D721Med (cell line): Measurements from ENCODE around the gene ABI3BP.

ENCODE experiments used
- DNase-seq: peaks from one replicate; pipeline ENCODE4 v3.0.0; 2011; ENCODE audit warnings: low spot score; ENCODE audit not compliant: insufficient read length
- FAIRE-seq: peaks from 2 replicates; lab custom pipeline; 2011; peaks lifted over from hg19 to GRCh38; lab: Jason Lieb, UNC
- TF ChIP-seq, protein P1 (sequence below): IDR thresholded peaks from 2 replicates; pipeline ENCODE4 v1.5.1; 2012; ENCODE audit warnings: mild to moderate bottlenecking, control low read depth; ENCODE audit not compliant: insufficient read depth; ENCODE audit errors: missing control alignments

ABI3BP gene

DNA sequence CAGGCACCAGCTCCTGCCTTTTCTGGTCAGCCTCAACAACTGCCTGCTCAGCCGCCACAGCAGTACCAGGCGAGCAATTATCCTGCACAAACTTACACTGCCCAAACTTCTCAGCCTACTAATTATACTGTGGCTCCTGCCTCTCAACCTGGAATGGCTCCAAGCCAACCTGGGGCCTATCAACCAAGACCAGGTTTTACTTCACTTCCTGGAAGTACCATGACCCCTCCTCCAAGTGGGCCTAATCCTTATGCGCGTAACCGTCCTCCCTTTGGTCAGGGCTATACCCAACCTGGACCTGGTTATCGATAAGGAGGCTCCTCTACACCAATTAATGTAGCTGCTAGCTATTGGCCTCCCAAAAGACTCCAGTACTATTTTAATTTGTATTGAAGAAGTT lies 245.0 kb downstream of the ABI3BP start:
- no peak for DNase-seq
- TF ChIP-seq, protein P1, sequence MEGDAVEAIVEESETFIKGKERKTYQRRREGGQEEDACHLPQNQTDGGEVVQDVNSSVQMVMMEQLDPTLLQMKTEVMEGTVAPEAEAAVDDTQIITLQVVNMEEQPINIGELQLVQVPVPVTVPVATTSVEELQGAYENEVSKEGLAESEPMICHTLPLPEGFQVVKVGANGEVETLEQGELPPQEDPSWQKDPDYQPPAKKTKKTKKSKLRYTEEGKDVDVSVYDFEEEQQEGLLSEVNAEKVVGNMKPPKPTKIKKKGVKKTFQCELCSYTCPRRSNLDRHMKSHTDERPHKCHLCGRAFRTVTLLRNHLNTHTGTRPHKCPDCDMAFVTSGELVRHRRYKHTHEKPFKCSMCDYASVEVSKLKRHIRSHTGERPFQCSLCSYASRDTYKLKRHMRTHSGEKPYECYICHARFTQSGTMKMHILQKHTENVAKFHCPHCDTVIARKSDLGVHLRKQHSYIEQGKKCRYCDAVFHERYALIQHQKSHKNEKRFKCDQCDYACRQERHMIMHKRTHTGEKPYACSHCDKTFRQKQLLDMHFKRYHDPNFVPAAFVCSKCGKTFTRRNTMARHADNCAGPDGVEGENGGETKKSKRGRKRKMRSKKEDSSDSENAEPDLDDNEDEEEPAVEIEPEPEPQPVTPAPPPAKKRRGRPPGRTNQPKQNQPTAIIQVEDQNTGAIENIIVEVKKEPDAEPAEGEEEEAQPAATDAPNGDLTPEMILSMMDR, result no peak
- FAIRE-seq, result no peak

DNA sequence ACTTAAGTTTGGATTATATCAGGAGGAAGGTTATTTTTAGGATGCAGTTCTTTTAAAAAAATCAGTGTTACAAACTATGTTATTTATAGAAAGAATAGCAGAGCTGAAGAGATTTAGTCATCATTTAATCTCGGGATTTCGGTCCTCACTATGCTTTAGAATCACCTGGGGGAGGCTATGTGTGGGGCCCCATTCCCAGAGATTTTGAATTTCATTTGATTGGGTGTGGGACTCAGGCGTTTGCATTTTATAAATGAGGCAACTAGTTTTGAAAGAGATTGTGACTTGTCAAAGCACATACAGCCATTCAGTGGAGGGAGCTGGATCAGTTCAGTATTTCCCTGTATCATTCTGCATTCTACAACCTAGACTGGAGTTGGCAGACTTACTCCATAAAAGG lies 247.1 kb downstream of the ABI3BP start:
- no peak for FAIRE-seq
- TF ChIP-seq, protein P1, result no peak

DNA sequence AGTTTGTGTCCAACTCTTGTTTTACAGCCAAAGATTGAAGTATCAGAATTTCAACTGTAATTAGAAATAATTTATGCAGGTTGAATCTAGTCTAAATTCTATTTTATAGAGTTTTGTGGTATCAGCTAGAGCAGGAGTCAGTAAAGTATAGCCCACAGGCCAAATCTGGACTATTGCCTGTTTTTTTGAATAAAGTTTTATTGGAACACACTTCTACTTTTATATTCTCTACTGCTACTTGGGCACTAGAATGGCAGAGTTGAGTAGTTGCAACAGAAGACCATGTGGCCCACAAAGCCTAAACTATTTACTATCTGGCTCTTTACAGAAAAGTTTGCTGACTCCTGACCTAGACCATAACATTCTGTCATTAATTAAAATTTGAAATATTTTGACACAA lies 247.6 kb downstream of the ABI3BP start:
- no peak for FAIRE-seq
- TF ChIP-seq, protein P1, result no peak

More for the DNA sequence above, 247.1 kb downstream of the ABI3BP start:
- no peak for DNase-seq

DNA sequence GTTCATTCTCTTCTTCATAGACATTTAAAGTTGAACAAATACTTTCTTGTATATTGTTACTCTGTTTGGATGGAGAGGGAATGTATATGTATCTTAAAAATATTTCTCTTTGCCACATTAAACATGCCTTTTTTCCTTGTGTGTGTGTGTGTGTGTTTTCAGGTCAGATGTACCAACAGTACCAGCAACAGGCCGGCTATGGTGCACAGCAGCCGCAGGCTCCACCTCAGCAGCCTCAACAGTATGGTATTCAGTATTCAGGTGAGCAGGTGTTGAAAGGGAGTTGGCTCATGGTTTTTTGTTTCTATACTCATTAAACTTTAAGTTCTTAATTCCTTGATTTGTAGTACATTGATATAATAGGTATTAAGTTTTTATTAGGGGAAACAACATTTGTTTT lies 248.6 kb downstream of the ABI3BP start:
- TF ChIP-seq, protein P1, result no peak
- no peak for DNase-seq
- FAIRE-seq, result no peak

More for the DNA sequence above, 247.6 kb downstream of the ABI3BP start:
- DNase-seq, result no peak

DNA sequence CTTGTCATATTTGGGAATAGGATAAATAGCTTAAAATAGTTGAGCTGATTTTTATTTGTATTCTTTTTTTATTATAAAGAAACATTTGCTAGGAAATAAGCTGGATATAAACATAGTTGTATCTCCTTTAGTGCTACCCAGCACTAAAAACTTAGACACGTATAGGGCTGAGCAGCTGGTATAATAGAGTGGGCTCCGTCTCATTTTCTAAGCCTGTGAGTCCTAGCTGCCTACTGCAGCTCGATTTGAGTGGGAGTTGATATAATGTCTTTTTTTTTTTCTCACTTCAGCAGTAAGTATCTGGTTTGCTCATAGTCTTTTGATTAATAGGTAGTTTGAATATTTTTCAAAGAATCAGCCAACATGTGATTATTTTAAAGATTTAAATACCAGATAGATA lies 249.7 kb downstream of the ABI3BP start:
- FAIRE-seq (no peak), DNase-seq (no peak)
- TF ChIP-seq, protein P1, result no peak

DNA sequence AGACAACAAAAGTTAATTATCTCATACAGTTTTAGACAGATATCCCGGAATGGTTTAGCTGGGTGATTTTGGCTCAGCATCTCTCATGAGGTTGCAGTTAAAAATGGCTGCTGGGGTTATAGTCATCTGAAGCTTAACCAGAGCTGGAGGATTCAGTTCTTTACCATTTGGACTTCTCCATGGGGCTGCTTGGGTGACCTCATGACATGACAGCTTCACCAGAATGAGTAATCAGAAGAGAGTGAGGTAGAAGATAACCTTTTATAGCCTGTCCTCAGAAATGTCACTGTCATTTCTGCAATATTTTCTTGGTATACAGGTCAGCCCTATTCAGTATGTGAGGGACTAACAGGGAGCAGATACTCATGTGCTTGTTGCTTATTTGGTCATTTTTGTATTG lies 253.0 kb downstream of the ABI3BP start:
- FAIRE-seq (no peak), DNase-seq (no peak)
- TF ChIP-seq, protein P1, result no peak

DNA sequence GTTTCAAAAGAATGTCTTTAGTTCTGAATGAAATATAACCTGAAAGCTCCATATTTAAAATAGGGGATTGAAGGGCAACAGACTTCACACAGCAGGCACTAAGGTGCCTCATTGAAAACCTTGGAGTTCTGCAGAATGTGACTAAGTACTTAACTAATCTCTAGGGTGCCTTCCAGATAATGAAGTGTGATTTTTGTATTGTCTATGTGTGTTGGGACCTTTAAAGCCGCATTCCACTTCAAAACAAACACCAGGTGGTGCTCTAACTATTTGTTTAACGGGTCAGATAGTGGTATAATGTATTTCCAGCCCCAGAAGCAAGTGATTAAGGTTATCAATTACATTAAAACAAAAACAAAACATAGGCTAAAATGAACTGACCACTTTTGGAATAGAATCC lies 255.9 kb downstream of the ABI3BP start:
- DNase-seq (no peak), FAIRE-seq (no peak)
- TF ChIP-seq, protein P1, result peak; percentile 45
